H1 (cell line): ENCODE measurements around the gene SYNRG. TPM values are rescaled to one million over a fixed set of nuclear protein-coding genes. Genes with fewer than 3 reads are reported as not detected.

Source experiments
- CTCF ChIA-PET: fragments of 300-600 bp; sonication (Branson Sonifier 250); formaldehyde crosslinking; loops from one replicate; lab custom pipeline; 2021; ENCODE audit not compliant: partially characterized antibody; lab: Charles Lee
- POLR2A ChIA-PET: fragments of 300-600 bp; sonication (Branson Sonifier 250); formaldehyde crosslinking; loops from one replicate; lab custom pipeline; 2021; ENCODE audit warnings: inconsistent platforms; ENCODE audit not compliant: partially characterized antibody; lab: Charles Lee
- DNase-seq, 2 experiments: peaks; one replicate each; pipeline versions ENCODE4 v3.0.0 to v3.0.0-alpha.2; 2010 to 2022; ENCODE audit warnings: low spot score in 2 of 2, low read depth in 1 of 2, mixed read lengths in 1 of 2
- FAIRE-seq: peaks from 2 replicates; lab custom pipeline; 2011; peaks lifted over from hg19 to GRCh38; lab: Jason Lieb, UNC
- H2AFZ ChIP-seq: 2 replicates; pipeline ENCODE4 v1.8.1; 2012; ENCODE audit warnings: low read length, inconsistent platforms
- H2AK5ac ChIP-seq: 2 replicates; pipeline ENCODE4 v1.6.1; 2013; ENCODE audit warnings: low read depth, low read length
- H2BK120ac ChIP-seq: replicated peaks from 2 replicates; pipeline ENCODE3; 2013; ENCODE audit warnings: low read depth, low read length, inconsistent platforms
- H2BK12ac ChIP-seq: 2 replicates; pipeline ENCODE4 v1.6.1; 2013; ENCODE audit warnings: low read depth, low read length
- H2BK15ac ChIP-seq: 2 replicates; pipeline ENCODE4 v1.6.1; 2013; ENCODE audit warnings: low read length
- H2BK20ac ChIP-seq: 2 replicates; pipeline ENCODE4 v1.6.1; 2013; ENCODE audit warnings: low read length
- H2BK5ac ChIP-seq: 2 replicates; pipeline ENCODE4 v1.6.1; 2013; ENCODE audit warnings: low read depth, low read length
- H3K14ac ChIP-seq: 2 replicates; pipeline ENCODE4 v1.6.1; 2013; ENCODE audit warnings: inconsistent platforms; ENCODE audit not compliant: insufficient read length
- H3K18ac ChIP-seq: 2 replicates; pipeline ENCODE4 v1.6.1; 2013; ENCODE audit warnings: low read length; ENCODE audit errors: extremely low read depth
- H3K23ac ChIP-seq: 2 replicates; pipeline ENCODE4 v1.6.1; 2013; ENCODE audit warnings: inconsistent platforms; ENCODE audit not compliant: insufficient read length
- H3K23me2 ChIP-seq: 2 replicates; pipeline ENCODE4 v1.6.1; 2013; ENCODE audit warnings: low read depth, low read length
- H3K27ac ChIP-seq: 2 replicates; pipeline ENCODE4 v1.6.1; 2011; ENCODE audit warnings: low read depth, low read length, inconsistent platforms
- H3K27me3 ChIP-seq, 4 experiments: replicated peaks in 1 of 4; 1 replicate in 1 of 4; 2 replicates in 3 of 4; pipeline versions ENCODE4 v1.6.1 to v1.8.1; 2011 to 2013; ENCODE audit warnings: low read length in 3 of 4, mild to moderate bottlenecking in 3 of 4, inconsistent platforms in 2 of 4, mixed read lengths in 2 of 4, moderate library complexity in 1 of 4; ENCODE audit not compliant: control insufficient read depth in 3 of 4, insufficient read depth in 3 of 4; ENCODE audit errors: extremely low read depth in 1 of 4
- H3K36me3 ChIP-seq, 4 experiments: 2 replicates each; pipeline versions ENCODE4 v1.6.1 to v1.8.1; 2011 to 2013; ENCODE audit warnings: mild to moderate bottlenecking in 4 of 4, low read length in 3 of 4, moderate library complexity in 2 of 4, control low read depth in 1 of 4, inconsistent platforms in 1 of 4; ENCODE audit not compliant: insufficient read depth in 4 of 4, control insufficient read depth in 2 of 4
- H3K4ac ChIP-seq: replicated peaks from 2 replicates; pipeline ENCODE3; 2013; ENCODE audit warnings: low read length, low read depth, mixed read lengths, inconsistent platforms; ENCODE audit not compliant: insufficient read length
- H3K4me1 ChIP-seq, 4 experiments: replicated peaks in 1 of 4; 1 replicate in 1 of 4; 2 replicates in 3 of 4; pipeline versions ENCODE4 v1.6.1 to v1.8.1; 2011 to 2013; ENCODE audit warnings: low read length in 3 of 4, inconsistent platforms in 2 of 4, mixed read lengths in 1 of 4; ENCODE audit not compliant: insufficient read depth in 4 of 4, control insufficient read depth in 3 of 4
- H3K4me2 ChIP-seq, 2 experiments: 2 replicates each; pipeline versions ENCODE4 v1.6.1 to v1.8.1; 2011 to 2013; ENCODE audit warnings: low read depth in 2 of 2, low read length in 2 of 2, control low read depth in 1 of 2, inconsistent platforms in 1 of 2, mild to moderate bottlenecking in 1 of 2; ENCODE audit not compliant: insufficient read depth in 1 of 2
- H3K4me3 ChIP-seq, 4 experiments: fragments of 200-600, 300-600 bp in 1 of 4; sonication (generic), shearing (Covaris generic), sonication (Bioruptor Twin) in 1 of 4; 2 replicates each; pipeline versions ENCODE4 v1.5.1 to v1.8.1; 2011 to 2016; ENCODE audit warnings: low read length in 4 of 4, low read depth in 3 of 4, control low read depth in 2 of 4, inconsistent platforms in 2 of 4, mild to moderate bottlenecking in 2 of 4, mixed read lengths in 1 of 4, moderate library complexity in 1 of 4; ENCODE audit not compliant: insufficient read depth in 2 of 4; ENCODE audit errors: extremely low read depth in 1 of 4
- H3K56ac ChIP-seq: replicated peaks from 2 replicates; pipeline ENCODE3; 2013; ENCODE audit warnings: low read depth, mild to moderate bottlenecking, mixed read lengths, low read length, inconsistent platforms; ENCODE audit not compliant: insufficient read length
- H3K79me1 ChIP-seq: 2 replicates; pipeline ENCODE4 v1.6.1; 2013; ENCODE audit warnings: low read depth, low read length, control low read depth
- H3K79me2 ChIP-seq, 2 experiments: 2 replicates each; pipeline versions ENCODE4 v1.6.1 to v1.8.1; 2012 to 2013; ENCODE audit warnings: low read length in 2 of 2, mild to moderate bottlenecking in 2 of 2, inconsistent platforms in 1 of 2; ENCODE audit not compliant: insufficient read depth in 2 of 2, control insufficient read depth in 1 of 2
- H3K9ac ChIP-seq, 4 experiments: replicated peaks in 1 of 4; 1 replicate in 1 of 4; 2 replicates in 3 of 4; pipeline versions ENCODE4 v1.6.1 to v1.8.1; 2011 to 2013; ENCODE audit warnings: low read depth in 3 of 4, low read length in 3 of 4, control low read depth in 2 of 4, mild to moderate bottlenecking in 2 of 4, moderate library complexity in 2 of 4, inconsistent platforms in 1 of 4; ENCODE audit errors: extremely low read depth in 1 of 4
- H3K9me3 ChIP-seq, 2 experiments: 2 replicates each; pipeline versions ENCODE4 v1.6.1 to v1.8.1; 2012 to 2013; ENCODE audit warnings: mild to moderate bottlenecking in 2 of 2, moderate library complexity in 2 of 2, control low read depth in 1 of 2, inconsistent platforms in 1 of 2, low read depth in 1 of 2, low read length in 1 of 2, mixed read lengths in 1 of 2; ENCODE audit not compliant: insufficient read depth in 2 of 2
- H4K20me1 ChIP-seq, 2 experiments: replicated peaks in 1 of 2; 2 replicates each; pipeline versions ENCODE3 to v1.8.1; 2011 to 2013; ENCODE audit warnings: inconsistent platforms in 2 of 2, low read length in 2 of 2, mild to moderate bottlenecking in 1 of 2; ENCODE audit not compliant: insufficient read depth in 2 of 2, control insufficient read depth in 1 of 2
- H4K5ac ChIP-seq: 2 replicates; pipeline ENCODE4 v1.6.1; 2013; ENCODE audit warnings: low read length, low read depth, mixed read lengths, inconsistent platforms; ENCODE audit not compliant: insufficient read length
- H4K8ac ChIP-seq: 2 replicates; pipeline ENCODE4 v1.8.0; 2013; ENCODE audit warnings: mild to moderate bottlenecking, moderate library complexity, low read length, inconsistent platforms; ENCODE audit not compliant: insufficient read depth; ENCODE audit errors: extremely low read depth
- H4K91ac ChIP-seq: replicated peaks from 2 replicates; pipeline ENCODE3; 2013; ENCODE audit warnings: low read length, mixed read lengths, inconsistent platforms; ENCODE audit not compliant: insufficient read length
- CHD1 ChIP-seq: IDR thresholded peaks from 2 replicates; pipeline ENCODE4 v1.6.1; 2012; ENCODE audit warnings: low read depth, low read length, improper control_type of control experiment
- EZH2 ChIP-seq: fragments of 200-600 bp; sonication (generic); IDR thresholded peaks from 2 replicates; pipeline ENCODE4 v1.7.1; 2012; ENCODE audit warnings: low read depth, mild to moderate bottlenecking, moderate library complexity, low read length, inconsistent platforms; ENCODE audit not compliant: severe bottlenecking
- GABPA ChIP-seq: IDR thresholded peaks from 2 replicates; pipeline ENCODE4 v1.6.1; 2011; ENCODE audit warnings: mild to moderate bottlenecking, low read length, moderate library complexity, borderline replicate concordance; ENCODE audit not compliant: insufficient read depth
- GTF2F1 ChIP-seq: IDR thresholded peaks from 2 replicates; pipeline ENCODE4 v1.6.1; 2012; ENCODE audit warnings: low read depth, low read length, improper control_type of control experiment, borderline replicate concordance
- HDAC6 ChIP-seq: IDR thresholded peaks from one replicate; pipeline ENCODE4 v1.7.1; 2012; ENCODE audit warnings: low read depth, mild to moderate bottlenecking, inconsistent platforms, low read length, moderate library complexity
- KDM5A ChIP-seq: fragments of 200-600 bp; IDR thresholded peaks from 2 replicates; pipeline ENCODE4 v1.7.1; 2012; ENCODE audit warnings: mild to moderate bottlenecking, low read length, inconsistent platforms, mixed read lengths
- MAFK ChIP-seq: IDR thresholded peaks from 2 replicates; pipeline ENCODE4 v1.6.1; 2012; ENCODE audit warnings: low read depth, mild to moderate bottlenecking, improper control_type of control experiment, low read length
- RNF2 ChIP-seq: fragments of 200-900, 300-1000 bp; sonication (generic); IDR thresholded peaks from 2 replicates; pipeline ENCODE4 v1.7.1; 2016; ENCODE audit warnings: borderline replicate concordance, low read depth, mild to moderate bottlenecking, antibody characterized with exemption, low read length; ENCODE audit not compliant: poor library complexity, severe bottlenecking; ENCODE audit errors: missing control alignments
- SRF ChIP-seq: IDR thresholded peaks from 2 replicates; pipeline ENCODE4 v1.6.1; 2011; ENCODE audit warnings: mild to moderate bottlenecking, low read depth, low read length, moderate library complexity
- TAF1 ChIP-seq: IDR thresholded peaks from 2 replicates; pipeline ENCODE4 v1.6.1; 2011; ENCODE audit warnings: mild to moderate bottlenecking, low read depth, low read length
- TBP ChIP-seq: IDR thresholded peaks from 2 replicates; pipeline ENCODE4 v1.6.1; 2011; ENCODE audit warnings: low read depth, low read length, improper control_type of control experiment
- ZNF274 ChIP-seq: IDR thresholded peaks from 2 replicates; pipeline ENCODE4 v1.7.0; 2012; ENCODE audit warnings: low read length, borderline replicate concordance; ENCODE audit errors: extremely low read depth
- WGBS, 2 experiments: shearing (Covaris generic) in 1 of 2; methylation state at CpG; one replicate each; pipeline versions ENCODE4 v1.1.6 to v1.1.7; 2013 to 2015; ENCODE audit warnings: low lambda C conversion rate in 2 of 2, mixed read lengths in 2 of 2, inconsistent platforms in 1 of 2, low coverage in 1 of 2, missing lambda C conversion rate in 1 of 2; ENCODE audit not compliant: insufficient replicate concordance in 2 of 2, insufficient coverage in 1 of 2, insufficient read length in 1 of 2; ENCODE audit errors: extremely low coverage in 1 of 2, missing lambda C conversion rate in 1 of 2; 5-methylcytosine and 5-hydroxymethylcytosine counted together
- polyA plus RNA-seq, 7 experiments: library from polyadenylated mRNA; depleted of rRNA in 3 of 7; stranded (reverse) in 5 of 7; unstranded in 2 of 7; fragments of >200 nt in 5 of 7; fragments of 200-250 nt in 2 of 7; gene quantifications; 1 replicate in 5 of 7; 2 replicates in 1 of 7; 4 replicates in 1 of 7; pipeline versions ENCODE4 v1.2.1 to v1.2.3, GENCODE V29; 2011 to 2013; ENCODE audit warnings: missing spikeins in 2 of 7, mixed read lengths in 2 of 7
- total RNA-seq: library from RNA; stranded (reverse); fragmentation: NEBNext Ultra II Directional; extraction: Animal tissue kit (Norgen Biotek cat#: 25700); gene quantifications from 2 replicates; pipeline ENCODE4 v1.2.1, GENCODE V29; 2021

SYNRG gene
- total and polyA plus RNA-seq, 2 of the 8 experiments (the other 6 are each of a cell fraction or from before 2014, with no cell fraction given), result 7.7 to 31.7 TPM

GRCh38 chr17:37648555-37648954 lies 39.3 kb upstream of the SYNRG start:
- peaks cover 1% of the 10 kb centered on the region; the same call in 1 of the 2 replicates for H3K23me2 ChIP-seq
- H2BK12ac ChIP-seq, result no peak overlapping the region
- WGBS, 2 experiments, result 73% methylated on average over 2 of the region's 2 CpGs; no CpG with 5 or more reads in 1 of the 2 experiments
- H3K36me3 ChIP-seq, result no peaks in the 10 kb centered on the region
- no peak overlapping the region for H4K8ac ChIP-seq
- ChIA-PET POLR2A (no interaction called here), CTCF (interaction anchor here (0.7 to 6.1 kb wide), 10 partner anchors 9 to 1679 kb away, joined by 3 to 48 read pairs (median 4); partner anchors contain the start of gene HNF1B)
- H4K20me1 ChIP-seq, result no peaks in the 10 kb centered on the region
- H3K4me2 ChIP-seq, result no peak overlapping the region
- no peak overlapping the region for H3K18ac ChIP-seq
- no peak for FAIRE-seq
- H3K79me1 ChIP-seq, result no peaks in the 10 kb centered on the region
- H3K27me3 ChIP-seq, result peaks cover 0 to 2% (median 0%) of the 10 kb centered on the region in 4 experiments; a peak in 3 of 7 replicates
- H3K4me3 ChIP-seq, result no peak overlapping the region
- H2AFZ ChIP-seq, result no peak overlapping the region
- no peak overlapping the region for H3K14ac ChIP-seq
- H3K4ac ChIP-seq, result no peak overlapping the region
- no peak overlapping the region for H2BK20ac ChIP-seq
- H3K79me2 ChIP-seq, result no peaks in the 10 kb centered on the region
- no peak overlapping the region for H3K27ac ChIP-seq
- no peak overlapping the region for H2BK120ac ChIP-seq
- H3K56ac ChIP-seq, result no peak overlapping the region
- no peak overlapping the region for H3K9ac ChIP-seq
- H2AK5ac ChIP-seq, result no peak overlapping the region
- no peak overlapping the region for H2BK15ac ChIP-seq
- H2BK5ac ChIP-seq, result no peak overlapping the region
- H3K4me1 ChIP-seq, result no peaks in the 10 kb centered on the region
- no peak overlapping the region for H4K91ac ChIP-seq
- H3K9me3 ChIP-seq, result no peaks in the 10 kb centered on the region
- DNase-seq, result no peak
- no peak overlapping the region for H4K5ac ChIP-seq
- no peak overlapping the region for H3K23ac ChIP-seq
- TF ChIP-seq MAFK (no peak), TAF1 (no peak), CHD1 (no peak), KDM5A (no peak), GABPA (no peak), HDAC6 (no peak), GTF2F1 (no peak), EZH2 (no peak), RNF2 (no peak), TBP (no peak), SRF (no peak), ZNF274 (no peak)
